A549 (cell line): ENCODE measurements around the gene FGGY. TPM values are rescaled to one million over a fixed set of nuclear protein-coding genes. Genes with fewer than 3 reads are reported as not detected.

Experiments
- ATAC-seq, 2 experiments: fragments of 200-7000 bp in 1 of 2; fragments of >200 bp in 1 of 2; cut with Nextera tagmentation in 1 of 2; cut with Tn5 transposase in 1 of 2; 3 replicates each; pipeline versions ENCODE4 v1.8.0 to v1.9.1; 2018 to 2020; ENCODE audit warnings: mild to moderate bottlenecking in 1 of 2, moderate library complexity in 1 of 2
- CTCF ChIA-PET: fragments of 300-600 bp; sonication (Branson Sonifier 250); formaldehyde crosslinking; extraction: SDS; loops from one replicate; lab custom pipeline; 2021; ENCODE audit warnings: antibody characterized with exemption, inconsistent platforms; lab: Yijun Ruan, JAX
- POLR2A ChIA-PET: fragments of 350-600 bp; formaldehyde crosslinking; extraction: SDS; loops from one replicate; lab custom pipeline; 2021; ENCODE audit warnings: antibody characterized with exemption, inconsistent platforms; lab: Yijun Ruan, JAX
- DNase-seq, 2 experiments: peaks; one replicate each; pipeline versions ENCODE4 v3.0.0 to v3.0.0-alpha.2; 2011 to 2016; ENCODE audit warnings: low read depth in 1 of 2, low spot score in 1 of 2
- FAIRE-seq: peaks from 2 replicates; lab custom pipeline; 2011; peaks lifted over from hg19 to GRCh38; lab: Jason Lieb, UNC
- H3K27ac ChIP-seq, 2 experiments: fragments of >200 bp; sonication (Bioruptor Twin); formaldehyde crosslinking; 3 replicates each; pipeline ENCODE4 v1.5.1; 2016 to 2017
- H3K4me1 ChIP-seq: fragments of >200 bp; sonication (Bioruptor Twin); formaldehyde crosslinking; 3 replicates; pipeline ENCODE4 v1.6.1; 2016
- H3K4me2 ChIP-seq: fragments of >200 bp; sonication (Bioruptor Twin); formaldehyde crosslinking; 3 replicates; pipeline ENCODE4 v1.6.1; 2016
- H3K4me3 ChIP-seq: fragments of >200 bp; sonication (Bioruptor Twin); formaldehyde crosslinking; 3 replicates; pipeline ENCODE4 v1.5.1; 2016
- H3K9me3 ChIP-seq: fragments of >200 bp; sonication (Bioruptor Twin); formaldehyde crosslinking; 3 replicates; pipeline ENCODE4 v1.6.1; 2016
- CBX2 ChIP-seq: fragments of 200-600 bp; sonication (generic); IDR thresholded peaks from 2 replicates; pipeline ENCODE4 v1.6.1; 2016; ENCODE audit warnings: low read depth, mild to moderate bottlenecking, borderline replicate concordance
- CBX8 ChIP-seq: fragments of 200-600 bp; sonication (generic); IDR thresholded peaks from 2 replicates; pipeline ENCODE4 v1.6.1; 2016
- CEBPB ChIP-seq, 2 experiments: fragments of >200 bp in 1 of 2; sonication (Bioruptor Twin) in 1 of 2; formaldehyde crosslinking in 1 of 2; IDR thresholded peaks; 2 replicates each; pipeline ENCODE4 v1.6.1; 2012 to 2016
- E2F6 ChIP-seq: IDR thresholded peaks from 2 replicates; pipeline ENCODE4 v1.6.1; 2012; ENCODE audit warnings: low read depth, borderline replicate concordance
- EHF ChIP-seq: fragments of 250-450 bp; sonication (Bioruptor Pico); IDR thresholded peaks from 2 replicates; pipeline ENCODE4 v1.5.0; 2020; ENCODE audit warnings: mild to moderate bottlenecking
- ESRRA ChIP-seq: fragments of 150-350 bp; IDR thresholded peaks from 2 replicates; pipeline ENCODE4 v1.6.1; 2014; ENCODE audit warnings: mild to moderate bottlenecking, low read length, borderline replicate concordance
- FOSB ChIP-seq: fragments of 250-450 bp; sonication (Bioruptor Pico); IDR thresholded peaks from 2 replicates; pipeline ENCODE4 v1.5.0; 2020; ENCODE audit warnings: mild to moderate bottlenecking, moderate library complexity
- FOXS1 ChIP-seq: fragments of 250-450 bp; sonication (Bioruptor Pico); IDR thresholded peaks from 2 replicates; pipeline ENCODE4 v1.5.0; 2020; ENCODE audit warnings: mild to moderate bottlenecking, moderate library complexity
- HDAC2 ChIP-seq: fragments of 200-600 bp; sonication (generic); IDR thresholded peaks from 2 replicates; pipeline ENCODE4 v1.6.1; 2016
- HMGXB4 ChIP-seq: fragments of 250-450 bp; sonication (Bioruptor Pico); IDR thresholded peaks from 2 replicates; pipeline ENCODE4 v1.5.0; 2021; ENCODE audit warnings: mild to moderate bottlenecking, moderate library complexity, borderline replicate concordance
- HOXA7 ChIP-seq: fragments of 250-450 bp; sonication (Bioruptor Pico); IDR thresholded peaks from 2 replicates; pipeline ENCODE4 v1.5.0; 2020; ENCODE audit warnings: mild to moderate bottlenecking, moderate library complexity
- HOXB13 ChIP-seq: fragments of 250-450 bp; sonication (Bioruptor Pico); IDR thresholded peaks from 2 replicates; pipeline ENCODE4 v1.5.0; 2020; ENCODE audit warnings: low read depth, mild to moderate bottlenecking, moderate library complexity
- MAFK ChIP-seq: fragments of 450-650 bp; IDR thresholded peaks from 2 replicates; pipeline ENCODE4 v1.6.1; 2014; ENCODE audit not compliant: partially characterized antibody
- MAX ChIP-seq: IDR thresholded peaks from 2 replicates; pipeline ENCODE4 v1.6.1; 2012
- NFE2L2 ChIP-seq: fragments of 150-350 bp; conservative IDR thresholded peaks from 2 replicates; pipeline ENCODE4 v1.6.1; 2014; ENCODE audit warnings: low read length
- NR3C1 ChIP-seq: fragments of >200 bp; sonication (Bioruptor Twin); formaldehyde crosslinking; IDR thresholded peaks from 3 replicates; pipeline ENCODE4 v1.6.1; 2017
- PHF8 ChIP-seq: fragments of 200-600 bp; sonication (generic); IDR thresholded peaks from 2 replicates; pipeline ENCODE4 v1.6.1; 2016; ENCODE audit warnings: low read depth, mild to moderate bottlenecking, antibody characterized with exemption, moderate library complexity, borderline replicate concordance
- POLR2AphosphoS2 ChIP-seq: conservative IDR thresholded peaks from 2 replicates; pipeline ENCODE4 v1.6.1; 2012; ENCODE audit warnings: low read length, improper control_type of control experiment, inconsistent platforms
- RAD21 ChIP-seq, 2 experiments: fragments of >200 bp in 1 of 2; sonication (Bioruptor Twin) in 1 of 2; formaldehyde crosslinking in 1 of 2; IDR thresholded peaks in 1 of 2; conservative IDR thresholded peaks in 1 of 2; 2 replicates in 1 of 2; 3 replicates in 1 of 2; pipeline ENCODE4 v1.6.1; 2012 to 2018; ENCODE audit warnings: inconsistent platforms in 1 of 2
- RCOR1 ChIP-seq: fragments of 150-350 bp; IDR thresholded peaks from 2 replicates; pipeline ENCODE4 v1.6.1; 2014; ENCODE audit warnings: antibody characterized with exemption, low read length, low read depth
- REST ChIP-seq: fragments of 200-600 bp; sonication (generic); IDR thresholded peaks from 2 replicates; pipeline ENCODE4 v1.6.1; 2016; ENCODE audit warnings: antibody characterized with exemption, mild to moderate bottlenecking, moderate library complexity
- TFCP2L1 ChIP-seq: fragments of 250-450 bp; sonication (Bioruptor Pico); IDR thresholded peaks from 2 replicates; pipeline ENCODE4 v1.5.0; 2021; ENCODE audit warnings: mild to moderate bottlenecking
- TP53 ChIP-seq: fragments of 250-450 bp; sonication (Bioruptor Pico); IDR thresholded peaks from 2 replicates; pipeline ENCODE4 v1.5.0; 2021; ENCODE audit warnings: mild to moderate bottlenecking, moderate library complexity
- USF2 ChIP-seq: fragments of 450-650 bp; IDR thresholded peaks from 2 replicates; pipeline ENCODE4 v1.6.1; 2014; ENCODE audit warnings: antibody characterized with exemption
- ZC3H11A ChIP-seq: fragments of 450-650 bp; IDR thresholded peaks from 2 replicates; pipeline ENCODE4 v1.6.1; 2014; ENCODE audit warnings: antibody characterized with exemption, mild to moderate bottlenecking
- ZSCAN20 ChIP-seq: fragments of 250-450 bp; sonication (Bioruptor Pico); IDR thresholded peaks from 2 replicates; pipeline ENCODE4 v1.8.0; 2022; ENCODE audit warnings: mild to moderate bottlenecking, moderate library complexity
- WGBS: methylation state at CpG from one replicate; pipeline ENCODE4 v1.1.6; 2017; ENCODE audit errors: missing lambda C conversion rate; 5-methylcytosine and 5-hydroxymethylcytosine counted together
- polyA plus RNA-seq, 4 experiments: library from polyadenylated mRNA; depleted of rRNA in 3 of 4; stranded (reverse); fragments of >200 nt; fragmentation: RNase III in 1 of 4; extraction: RNeasy Plus Mini Kit Qiagen cat#74134 plus additional on column Dnase treatment in 1 of 4; gene quantifications; 2 replicates in 3 of 4; 3 replicates in 1 of 4; pipeline ENCODE4 v1.2.3, GENCODE V29; 2011 to 2017

The FGGY gene
- polyA plus RNA-seq, 2 of the 4 experiments (the other 2 are of a cell fraction): 2.9 to 4.8 TPM

- no peak for TF ChIP-seq CBX2
- TF ChIP-seq CEBPB (IDR thresholded peaks at IDR 0.05): no peak
These were observed 207.4 kb downstream of the FGGY start (continued) for GRCh38 chr1:59504276-59504675.

- DNase-seq: no peak
- WGBS: 75% methylated on average over 2 of the region's 2 CpGs
- peaks cover 8% of the 10 kb centered on the region; the same call in 1 of the 3 replicates for H3K4me1 ChIP-seq
- FAIRE-seq: no peak
- ChIA-PET CTCF (no interaction called here), POLR2A (no interaction called here)
- no peak overlapping the region for H3K27ac ChIP-seq
- ATAC-seq: no peak
- H3K9me3 ChIP-seq: no peaks in the 10 kb centered on the region
- H3K4me3 ChIP-seq: no peak overlapping the region
- no peak overlapping the region for H3K4me2 ChIP-seq
- no peak for TF ChIP-seq ZSCAN20 (CRISPR knock-in tag)
- no peak for TF ChIP-seq NFE2L2
- no peak for TF ChIP-seq CBX8
- no peak for TF ChIP-seq RAD21 (conservative IDR thresholded peaks at IDR 0.05 in 1 of 2, IDR thresholded peaks at IDR 0.05 in 1 of 2)
- TF ChIP-seq HOXB13: no peak
- TF ChIP-seq MAFK: no peak
- TF ChIP-seq HDAC2: no peak
- no peak for TF ChIP-seq E2F6
- TF ChIP-seq FOSB (CRISPR knock-in tag): no peak
- TF ChIP-seq ZC3H11A: no peak
- TF ChIP-seq EHF (CRISPR knock-in tag): no peak
- TF ChIP-seq CBX2: no peak
- no peak for TF ChIP-seq ESRRA
- no peak for TF ChIP-seq CEBPB (IDR thresholded peaks at IDR 0.05)
- no peak for TF ChIP-seq NR3C1
- TF ChIP-seq REST: no peak
- TF ChIP-seq, all 56 proteins: peak for 0
These were observed 208.7 kb downstream of the FGGY start for GRCh38 chr1:59505596-59506028.

GRCh38 chr1:59506952-59507351, 210.1 kb downstream of the FGGY start:
- Histone ChIP-seq H3K4me3 (no peak overlapping the region), H3K4me2 (peak overlapping the region; percentile 19; the same call in 2 of the 3 replicates), H3K4me1 (0 out of 3 replicates have a peak, but pooled peaks cover 5% of the 10 kb centered on the region), H3K27ac (no peak overlapping the region), H3K9me3 (no peaks in the 10 kb centered on the region)
- CTCF ChIA-PET: no interaction called here
- peak; percentile 55 to 59; a peak in 3 of 6 replicates for ATAC-seq
- TF ChIP-seq ESRRA: no peak
- no peak for TF ChIP-seq CEBPB (IDR thresholded peaks at IDR 0.05)
- TF ChIP-seq HOXA7 (CRISPR knock-in tag): no peak
- TF ChIP-seq FOXS1 (CRISPR knock-in tag): no peak
- TF ChIP-seq PHF8: no peak
- TF ChIP-seq EHF (CRISPR knock-in tag): no peak
- TF ChIP-seq TP53 (CRISPR knock-in tag): no peak
- TF ChIP-seq USF2: no peak
- TF ChIP-seq POLR2AphosphoS2: no peak
- no peak for TF ChIP-seq MAX
- no peak for TF ChIP-seq TFCP2L1 (CRISPR knock-in tag)
- TF ChIP-seq HMGXB4: no peak
- no peak for TF ChIP-seq RCOR1
- POLR2A ChIA-PET: no interaction called here
- FAIRE-seq: no peak
- peak in 1 of 2 experiments; percentile 30 for DNase-seq
- WGBS: 64% methylated on average over 3 of the region's 3 CpGs
